HCT116 (cell line): ENCODE measurements around the gene AMZ1.

ENCODE experiments used
- EZH2phosphoT487 ChIP-seq: fragments of 200-600 bp; IDR thresholded peaks from 2 replicates; pipeline ENCODE4 v1.6.1; 2018; ENCODE audit warnings: antibody characterized with exemption, borderline replicate concordance
- MAX ChIP-seq: IDR thresholded peaks from 2 replicates; pipeline ENCODE4 v1.6.1; 2012

GRCh38 chr7:2651336-2651735 is 36.7 kb upstream of the AMZ1 start:
- no peak for TF ChIP-seq MAX
- TF ChIP-seq EZH2phosphoT487: no peak
